ENCODE results near the gene THOC1.

The THOC1 gene

DNA sequence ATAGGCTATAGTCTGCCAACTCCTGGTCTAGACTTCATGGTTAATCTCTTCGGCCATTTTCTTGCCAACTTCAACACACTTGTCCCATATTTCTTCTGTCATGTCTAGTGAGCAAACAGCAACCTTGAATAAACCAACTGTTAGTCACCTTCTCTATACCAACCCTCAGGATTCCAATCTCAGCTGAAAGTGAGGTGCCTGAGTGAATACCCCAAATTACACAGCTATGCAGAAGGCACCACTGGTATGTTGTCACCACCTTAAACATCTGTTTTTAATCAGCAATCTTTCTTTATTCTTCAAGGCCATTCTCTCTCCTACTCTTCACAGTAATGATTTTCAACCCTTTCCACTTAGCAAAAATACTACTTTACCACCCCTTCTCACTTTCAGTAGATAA is 39.3 kb downstream of the THOC1 start:
- TF ChIP-seq ZFX (IDR thresholded peaks at IDR 0.05; ENCODE audit: borderline replicate concordance): no peak
- TF ChIP-seq CTCF (IDR thresholded peaks at IDR 0.05): no peak
- H3K27ac ChIP-seq: no peak overlapping the region

DNA sequence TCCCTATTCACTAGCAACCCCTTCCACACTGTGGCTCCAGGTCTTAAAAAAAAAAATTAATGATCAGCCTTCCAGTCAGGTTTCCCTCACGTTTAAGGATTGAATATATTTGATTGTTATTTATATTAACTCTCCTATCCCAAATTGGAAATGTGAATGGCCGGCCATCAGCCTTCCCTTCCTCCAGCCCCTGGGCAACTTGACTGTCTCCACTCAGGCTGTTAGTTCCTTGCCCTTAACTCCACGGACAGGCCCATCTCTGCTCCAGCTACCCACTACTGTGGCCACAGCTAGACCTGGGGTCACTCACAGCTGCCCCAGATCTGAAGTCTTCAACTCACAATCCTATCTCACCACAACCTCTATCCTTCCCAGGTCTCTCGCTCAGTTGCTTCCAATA is 39.9 kb downstream of the THOC1 start:
- no peak for TF ChIP-seq CTCF (IDR thresholded peaks at IDR 0.05)
- TF ChIP-seq ZFX (IDR thresholded peaks at IDR 0.05; ENCODE audit: borderline replicate concordance): no peak
- no peak overlapping the region for H3K27ac ChIP-seq

- H3K27ac ChIP-seq: no peak overlapping the region
- TF ChIP-seq ZFX (IDR thresholded peaks at IDR 0.05; ENCODE audit: borderline replicate concordance) (no peak), CTCF (IDR thresholded peaks at IDR 0.05) (no peak)
Measured at GRCh38 chr18:227374-227773, 40.5 kb downstream of the THOC1 start.

- no peak overlapping the region for H3K27ac ChIP-seq
- no peak for TF ChIP-seq CTCF (IDR thresholded peaks at IDR 0.05)
- TF ChIP-seq ZFX (IDR thresholded peaks at IDR 0.05; ENCODE audit: borderline replicate concordance): no peak
Measured at GRCh38 chr18:225745-226144, 42.1 kb downstream of the THOC1 start.

- H3K27ac ChIP-seq: no peak overlapping the region
- no peak for TF ChIP-seq CTCF (IDR thresholded peaks at IDR 0.05)
- TF ChIP-seq ZFX (IDR thresholded peaks at IDR 0.05; ENCODE audit: borderline replicate concordance): no peak
Measured at GRCh38 chr18:220708-221107, 47.1 kb downstream of the THOC1 start.

- no peak overlapping the region for H3K27ac ChIP-seq
- TF ChIP-seq ZFX (IDR thresholded peaks at IDR 0.05; ENCODE audit: borderline replicate concordance) (no peak), CTCF (IDR thresholded peaks at IDR 0.05) (no peak)
Measured at GRCh38 chr18:217532-218336, 50.1 kb downstream of the THOC1 start.

GRCh38 chr18:215448-216010 is 52.3 kb downstream of the THOC1 start:
- TF ChIP-seq CTCF (IDR thresholded peaks at IDR 0.05) (no peak), ZFX (IDR thresholded peaks at IDR 0.05; ENCODE audit: borderline replicate concordance) (no peak)
- H3K27ac ChIP-seq: peak overlapping the region; percentile 16; the same call in 1 of the 2 replicates
